ENCODE measurements around the gene SH3RF3. TPM values are rescaled to one million over a fixed set of nuclear protein-coding genes. Genes with fewer than 3 reads are reported as not detected.

The SH3RF3 gene
- total and polyA plus RNA-seq, 2 of the 13 experiments (the other 11 are each of a cell fraction or from before 2014, with no cell fraction given), result 0.04 TPM; not detected in 1

GRCh38 chr2:109452318-109453305, 323.6 kb downstream of the SH3RF3 start:
- in situ Hi-C loops (cut with HindIII; ENCODE audit: extremely low pct_ligation_motif_present, low pct_unique_long_range_greater_than_20kb), result no loop called here
- TF ChIP-seq GTF2F1 (IDR thresholded peaks at IDR 0.05; ENCODE audit: low read length), result no peak
- no peak for TF ChIP-seq NKX3-1 (CRISPR knock-in tag; IDR thresholded peaks at IDR 0.05)
- no peak for TF ChIP-seq IKZF1 (IDR thresholded peaks at IDR 0.05)
- no peak for TF ChIP-seq ZNF547 (CRISPR knock-in tag; IDR thresholded peaks at IDR 0.05)
- no peak for TF ChIP-seq SNRNP70 (IDR thresholded peaks at IDR 0.05; ENCODE audit: low read depth, low read length)
- TF ChIP-seq CEBPZ (IDR thresholded peaks at IDR 0.05; ENCODE audit: low read length), result no peak
- no peak for TF ChIP-seq GPN1 (CRISPR knock-in tag; IDR thresholded peaks at IDR 0.05; ENCODE audit: borderline replicate concordance)
- TF ChIP-seq ERF (CRISPR knock-in tag; IDR thresholded peaks at IDR 0.05), result no peak
- TF ChIP-seq KDM1A (CRISPR knock-in tag; IDR thresholded peaks at IDR 0.05), result no peak
- TF ChIP-seq ATF3 (CRISPR knock-in tag; IDR thresholded peaks at IDR 0.05), result no peak
- TF ChIP-seq FOXM1 (CRISPR knock-in tag; IDR thresholded peaks at IDR 0.05), result no peak
- no peak for TF ChIP-seq PAF1 (CRISPR knock-in tag; IDR thresholded peaks at IDR 0.05)

More at GRCh38 chr2:109452318-109453305, 323.6 kb downstream of the SH3RF3 start:
- H3K4me2 ChIP-seq (ENCODE audit: low read depth, low read length), result no peak overlapping the region
- no peaks in the 10 kb centered on the region for H4K20me1 ChIP-seq (ENCODE audit: insufficient read depth, low read length)
- H3K4me1 ChIP-seq (ENCODE audit: insufficient read depth, low read length), result no peaks in the 10 kb centered on the region
- H2AFZ ChIP-seq (ENCODE audit: low read length), result no peak overlapping the region
- H3K27me3 ChIP-seq (ENCODE audit: control insufficient read depth in 1 of 2, insufficient read depth in 2 of 2, low read length in 2 of 2), result peaks cover 0 to 2% of the 10 kb centered on the region in 2 experiments; a peak in 2 of 5 replicates
- intact Hi-C loops (cut with micrococcal nuclease; ENCODE audit: unreplicated experiment), result no loop called here
- H3K79me2 ChIP-seq (ENCODE audit: insufficient read depth, low read length), result no peaks in the 10 kb centered on the region
- H3K9me3 ChIP-seq (ENCODE audit: low read length), result no peaks in the 10 kb centered on the region
- ChIA-PET POLR2A (no interaction called here), CTCF (ENCODE audit: low intra/inter-chr PET ratio, low total read pairs) (no interaction called here)
- no peaks in the 10 kb centered on the region for H3K36me3 ChIP-seq (replicated peaks in 1 of 2; ENCODE audit: control insufficient read depth in 1 of 2, insufficient read depth in 2 of 2, low read length in 2 of 2)
- H3K27ac ChIP-seq (ENCODE audit: extremely low read length, insufficient read depth, low read length), result no peak overlapping the region
- no peak overlapping the region for H3K9ac ChIP-seq (ENCODE audit: insufficient read depth, low read depth, low read length)
- ATAC-seq, result no peak
- 54% methylated on average over 14 of the region's 17 CpGs for WGBS (ENCODE audit: low lambda C conversion rate)
- no peak for FAIRE-seq
- H3K4me3 ChIP-seq (replicated peaks in 1 of 3; ENCODE audit: insufficient read depth in 1 of 3, low read depth in 2 of 3, low read length in 3 of 3), result no peak overlapping the region
- DNase-seq (ENCODE audit: low spot score), result no peak
- BruUV-seq (replicated peaks), result no TSS peak
